GM21360 (cell line): Measurements from ENCODE around the gene MBOAT2.
"Not testable (repeated sequence)": the region's sequence is repeated elsewhere in the genome, so short reads cannot be mapped to it uniquely, and the experiment has no call there.

Source experiments
- ATAC-seq: cut with Tn5 transposase; IDR thresholded peaks from one replicate; pipeline ENCODE4 v1.9.1; 2021; ENCODE audit warnings: mild to moderate bottlenecking, moderate library complexity; ENCODE audit not compliant: unreplicated experiment

MBOAT2 gene

DNA sequence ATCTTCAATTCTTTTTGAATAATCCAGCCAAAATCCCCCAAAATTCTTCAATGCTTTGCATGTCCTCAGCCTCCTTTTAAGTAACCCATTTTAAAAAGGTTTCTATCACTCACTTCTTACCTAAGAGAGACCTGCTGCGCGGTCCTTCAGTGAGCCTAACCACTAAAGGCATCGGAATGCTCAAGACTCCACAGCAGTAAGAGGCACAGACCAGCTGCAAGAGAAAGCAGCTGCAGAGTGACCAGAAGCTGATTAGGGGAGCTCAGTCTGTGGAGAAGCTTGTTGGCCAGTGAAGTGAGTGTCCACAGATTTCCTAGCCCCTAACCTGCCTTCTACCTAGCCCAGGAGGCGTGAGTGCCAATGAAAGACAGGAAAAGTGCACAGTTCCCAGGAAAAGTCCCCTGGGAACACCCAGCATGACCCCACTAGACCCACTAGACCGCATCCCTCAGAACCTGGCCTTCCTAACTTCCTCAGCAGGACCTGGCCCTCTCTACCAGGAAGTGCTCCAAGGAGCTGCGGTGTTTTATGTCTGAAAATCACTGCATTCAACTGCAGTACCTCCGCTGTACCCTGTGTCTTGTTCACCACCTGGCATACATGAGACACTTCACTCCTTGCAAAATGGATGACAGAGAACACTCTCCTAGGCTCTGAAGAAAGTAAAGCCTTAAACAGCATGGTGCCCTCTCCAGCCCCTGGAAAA, 10.1 kb downstream of the MBOAT2 start:
- ATAC-seq, result no peak

DNA sequence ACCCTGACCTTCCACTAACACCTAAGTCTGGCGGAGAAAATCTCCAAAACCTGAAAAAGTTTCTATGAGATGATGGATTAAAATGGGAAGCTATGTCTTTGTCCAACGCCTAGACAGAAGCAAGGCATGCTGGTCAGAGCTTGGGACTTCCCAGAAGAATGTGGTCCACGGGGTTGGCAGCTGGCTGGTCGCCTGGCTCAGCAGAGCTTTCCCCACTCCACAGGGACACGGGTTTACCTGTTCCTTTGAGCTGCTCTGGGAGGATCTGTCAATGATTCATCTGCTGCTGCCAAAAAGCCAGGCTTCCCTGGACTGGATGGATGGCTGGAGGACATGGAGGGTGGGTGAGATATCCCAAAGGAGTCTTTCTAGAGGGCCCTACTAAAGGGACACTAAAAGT, 10.8 kb downstream of the MBOAT2 start:
- no peak for ATAC-seq

DNA sequence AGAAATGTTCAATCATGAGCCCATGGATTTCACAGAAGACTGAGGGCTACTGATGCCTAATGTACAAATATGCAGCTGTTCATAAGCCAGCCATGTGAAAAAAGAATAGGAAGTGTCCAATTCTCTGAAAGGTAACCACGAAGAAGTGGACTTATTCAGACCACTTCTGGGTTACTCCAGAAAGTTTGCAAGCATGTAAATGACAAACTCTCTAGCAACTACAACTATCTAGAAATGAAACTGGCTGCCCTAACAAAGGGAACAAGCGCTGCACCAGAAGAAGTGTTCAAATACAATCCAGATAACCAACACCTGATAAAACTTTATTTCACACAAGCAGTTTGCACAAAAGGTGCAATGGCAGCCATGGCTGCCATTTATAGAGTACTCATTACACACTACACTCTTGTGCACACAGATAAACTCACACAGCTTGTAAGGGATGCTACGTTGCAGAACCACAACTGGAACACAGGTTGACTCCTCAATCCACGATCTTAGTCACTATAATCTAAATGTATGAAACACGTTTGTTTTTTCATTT, 13.9 kb downstream of the MBOAT2 start:
- ATAC-seq, result no peak

DNA sequence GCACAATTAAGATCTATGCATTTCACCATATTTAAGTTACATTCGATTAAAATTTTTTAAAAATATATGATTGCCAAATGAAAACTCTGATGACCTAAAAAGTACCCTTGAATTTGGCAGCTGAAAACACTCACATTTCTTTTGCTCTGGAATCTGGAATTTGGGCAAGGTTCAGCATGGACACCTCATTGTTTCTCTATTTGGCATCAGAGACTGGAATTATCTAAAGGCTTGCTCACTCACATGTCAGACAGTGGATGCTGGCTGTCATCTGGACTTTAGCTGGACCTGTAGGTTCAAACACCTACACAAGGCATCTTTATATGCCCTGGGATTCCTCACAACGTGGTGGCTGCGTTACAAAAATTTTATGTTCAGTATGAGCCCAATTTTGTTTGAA, 16.1 kb downstream of the MBOAT2 start:
- no peak for ATAC-seq

DNA sequence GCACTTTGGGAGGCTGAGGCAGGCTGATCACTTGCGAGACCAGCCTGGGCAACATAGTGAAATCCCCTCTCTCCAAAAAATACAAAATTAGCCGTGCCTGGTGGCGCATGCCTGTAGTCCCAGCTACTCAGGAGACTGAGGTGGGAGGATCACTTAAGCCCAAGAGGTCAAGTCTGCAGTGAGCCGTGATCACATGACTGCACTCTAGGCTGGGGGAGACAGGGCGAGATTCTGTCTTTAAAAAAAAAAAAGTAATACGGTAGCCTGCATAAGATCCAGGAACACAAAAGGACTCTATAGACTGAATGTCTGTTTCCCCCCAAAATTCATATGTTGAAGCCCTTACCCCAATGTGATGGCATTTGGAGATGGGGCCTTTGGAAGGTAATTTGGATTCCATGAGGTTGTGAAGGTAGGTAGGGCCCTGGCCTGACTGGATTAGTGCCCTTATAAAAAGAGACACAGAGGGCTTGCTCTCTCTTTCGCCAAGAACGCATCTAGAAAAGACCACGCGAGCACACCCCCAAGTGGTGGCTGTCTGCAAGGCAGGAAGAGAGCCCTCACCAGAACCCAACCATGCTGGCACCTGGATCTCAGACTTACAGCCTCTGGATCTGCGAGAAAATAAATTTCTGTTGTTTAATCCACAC, 17.0 kb downstream of the MBOAT2 start:
- ATAC-seq, result no peak

DNA sequence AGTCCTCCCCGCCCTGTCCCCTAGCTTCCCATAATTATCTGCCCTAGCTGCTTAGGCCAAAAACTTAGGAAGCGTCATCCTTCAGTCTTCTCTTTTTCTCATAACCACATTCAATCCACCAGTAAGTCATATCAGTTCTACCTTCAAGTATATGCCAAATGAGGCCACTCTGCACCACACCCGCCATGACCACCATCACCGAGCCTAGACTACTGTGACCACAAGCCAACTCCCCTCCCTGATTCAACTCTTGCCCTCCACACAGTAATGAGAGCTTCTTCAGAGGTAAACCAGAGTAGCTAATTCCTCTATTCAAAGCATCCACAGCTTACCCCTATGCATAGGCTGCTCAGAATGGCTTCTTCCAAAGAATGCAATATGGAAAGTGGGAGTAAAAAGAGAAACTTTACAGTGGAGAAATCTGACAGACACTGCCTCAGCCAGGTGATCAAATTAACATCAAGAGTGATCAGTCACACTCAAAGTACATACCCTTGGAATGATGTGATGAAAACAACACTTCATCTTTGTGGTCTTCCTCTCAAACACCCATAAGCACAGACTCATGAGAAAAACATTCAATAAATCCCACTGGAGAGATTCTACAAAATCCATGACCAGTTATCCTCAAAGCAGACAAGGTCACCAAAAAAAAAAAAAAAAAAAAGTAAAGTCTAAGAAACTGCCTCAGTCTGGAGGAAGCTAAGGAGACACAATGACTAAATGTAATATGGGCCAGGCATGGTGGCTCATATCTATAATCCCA, 17.7 kb downstream of the MBOAT2 start:
- ATAC-seq, result no peak

DNA sequence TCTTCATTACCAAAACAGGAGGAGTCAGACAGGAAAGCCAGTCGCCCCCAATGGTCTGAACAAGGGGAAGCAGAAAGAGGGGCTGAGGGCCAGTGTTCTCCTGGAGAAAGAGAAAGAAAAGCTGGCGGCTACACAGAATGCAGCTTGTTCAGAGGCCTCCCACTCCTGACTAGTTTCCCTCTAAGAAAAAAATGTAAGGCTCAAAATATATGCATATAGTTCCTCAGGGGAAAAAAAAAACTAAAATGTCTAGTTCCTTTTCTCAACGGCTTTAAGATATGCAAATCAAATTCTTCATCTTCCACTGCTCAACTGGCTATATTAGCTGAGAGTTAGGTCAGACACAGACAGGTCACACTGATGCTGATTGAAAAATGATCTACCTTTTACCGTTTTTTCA, 18.6 kb downstream of the MBOAT2 start:
- ATAC-seq, result no peak

DNA sequence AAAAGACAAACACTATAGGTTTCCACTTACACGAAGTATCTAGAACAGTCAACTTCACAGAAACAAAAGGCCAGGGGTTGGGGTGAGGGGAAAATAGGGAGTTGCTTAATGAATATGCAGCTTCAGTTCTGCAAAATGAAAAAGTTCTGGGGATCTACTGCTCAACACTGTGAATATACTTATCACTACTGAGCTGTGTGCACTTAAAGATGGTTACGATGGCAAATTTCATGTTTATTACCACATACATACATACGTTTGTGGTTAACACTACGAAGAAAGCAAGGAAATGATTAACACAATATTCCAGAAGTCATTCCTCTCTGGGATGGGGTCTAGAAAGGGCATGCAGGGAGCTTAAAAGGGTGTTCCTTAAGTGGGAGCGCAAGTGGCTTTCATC, 19.3 kb downstream of the MBOAT2 start:
- no peak for ATAC-seq

DNA sequence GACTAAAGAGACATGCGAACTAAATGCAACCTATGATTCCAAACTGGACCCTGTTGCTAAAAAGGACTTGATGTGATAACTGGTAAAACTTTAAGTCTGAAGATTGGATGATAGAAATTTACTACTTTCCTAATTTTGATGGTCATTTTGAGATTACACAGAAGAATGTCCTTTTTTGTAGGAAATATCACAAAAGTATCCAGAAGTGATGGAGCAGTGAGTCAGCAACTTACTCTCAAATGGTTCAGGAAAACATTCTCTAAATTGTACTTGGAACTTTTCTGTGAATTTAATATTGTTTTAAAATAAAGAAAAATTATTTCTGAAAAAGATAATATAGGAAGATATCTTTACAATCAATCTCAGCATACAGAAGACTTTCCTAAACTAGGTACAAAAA, 19.9 kb downstream of the MBOAT2 start:
- ATAC-seq, result no peak

DNA sequence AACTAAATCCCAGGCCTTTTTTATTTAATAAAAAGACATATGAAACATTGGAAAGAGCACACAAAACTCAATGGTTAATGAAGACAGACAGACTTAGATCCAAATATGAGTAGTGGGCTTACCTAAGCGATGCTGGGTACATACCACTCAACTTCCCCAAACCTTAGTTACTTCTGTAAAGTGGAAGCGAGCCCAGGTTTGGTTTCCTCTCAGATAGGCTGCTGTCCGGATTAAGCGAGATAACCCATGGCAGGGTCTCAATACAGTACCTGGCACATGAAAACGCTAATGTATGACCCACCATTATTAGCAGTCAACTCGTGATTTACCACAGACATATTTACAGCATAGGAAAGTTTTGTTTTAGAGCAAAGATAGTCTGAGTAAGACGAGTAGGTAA, 21.6 kb downstream of the MBOAT2 start:
- ATAC-seq, result no peak

DNA sequence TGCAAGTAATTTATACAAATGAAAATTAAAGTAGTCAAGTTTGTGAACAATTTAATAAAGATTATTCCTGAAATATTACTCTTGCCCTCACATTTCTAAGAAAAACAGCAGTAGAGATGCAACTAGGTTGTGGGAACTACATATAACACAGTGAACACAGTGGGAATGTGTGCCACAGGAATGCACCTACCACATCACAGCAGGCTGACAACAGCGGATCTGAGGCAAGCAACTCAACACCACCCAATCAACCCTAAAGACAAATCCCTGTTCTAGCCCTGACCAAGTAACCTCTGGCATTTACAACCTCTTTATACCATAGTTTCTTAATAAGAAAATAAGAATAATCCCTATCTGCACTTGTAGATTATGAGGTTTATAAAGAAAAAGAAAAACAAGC, 23.4 kb downstream of the MBOAT2 start:
- ATAC-seq, result no peak

DNA sequence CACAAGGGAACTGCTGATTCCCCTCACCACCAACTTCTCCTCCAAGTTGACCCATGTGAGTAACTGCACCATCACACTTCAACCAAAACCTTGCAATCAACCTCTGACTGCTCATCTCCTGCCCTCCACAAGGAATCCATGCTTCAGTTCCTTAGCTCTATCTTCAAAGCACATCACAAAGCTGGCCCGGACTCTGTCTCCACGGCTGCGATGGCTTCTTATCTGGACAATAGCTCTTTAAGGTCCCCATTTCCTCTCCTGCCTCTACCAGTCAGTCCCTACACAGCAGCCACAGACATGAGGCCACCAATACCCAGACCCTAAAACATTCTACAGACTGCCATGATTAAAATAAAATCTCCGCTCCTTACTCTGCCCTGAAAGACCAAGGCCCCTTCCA, 25.7 kb downstream of the MBOAT2 start:
- ATAC-seq, result no peak

DNA sequence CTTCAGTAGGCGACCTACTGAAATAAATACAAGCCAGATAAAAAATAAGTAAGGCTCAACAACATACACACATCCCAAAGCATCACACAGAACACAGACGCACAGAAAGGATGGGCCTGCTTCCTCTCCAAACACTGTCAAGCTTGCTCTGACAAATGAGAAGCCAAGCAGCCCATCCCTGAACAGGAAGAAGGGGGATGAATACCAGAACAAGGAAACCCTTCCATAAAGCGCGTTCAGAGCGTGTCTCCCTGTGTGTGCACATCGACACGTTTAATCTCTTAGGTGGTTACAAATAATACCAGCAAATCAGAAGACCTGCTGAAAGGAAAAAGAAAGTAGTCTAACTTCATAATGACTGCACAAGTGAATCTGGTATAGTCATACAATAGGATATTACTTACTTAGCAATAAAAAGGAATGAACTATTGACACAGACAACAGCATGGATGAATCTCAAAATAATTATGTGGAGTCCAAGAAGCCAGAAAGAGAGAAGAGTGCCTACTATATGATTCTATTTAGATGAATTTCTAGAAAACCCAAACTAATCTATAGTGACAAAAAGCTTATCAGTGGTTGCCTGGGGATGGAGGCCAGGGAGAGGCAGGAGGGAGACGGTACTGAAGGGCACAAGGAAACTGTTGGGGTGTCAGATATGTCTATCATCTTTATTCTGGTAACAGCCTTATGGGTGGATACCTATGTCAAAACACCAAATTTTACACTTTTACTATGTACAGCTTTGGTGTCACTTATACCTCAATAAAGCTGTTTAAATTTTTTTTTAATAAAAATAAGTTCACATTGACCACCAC, 26.8 kb downstream of the MBOAT2 start:
- no peak for ATAC-seq

DNA sequence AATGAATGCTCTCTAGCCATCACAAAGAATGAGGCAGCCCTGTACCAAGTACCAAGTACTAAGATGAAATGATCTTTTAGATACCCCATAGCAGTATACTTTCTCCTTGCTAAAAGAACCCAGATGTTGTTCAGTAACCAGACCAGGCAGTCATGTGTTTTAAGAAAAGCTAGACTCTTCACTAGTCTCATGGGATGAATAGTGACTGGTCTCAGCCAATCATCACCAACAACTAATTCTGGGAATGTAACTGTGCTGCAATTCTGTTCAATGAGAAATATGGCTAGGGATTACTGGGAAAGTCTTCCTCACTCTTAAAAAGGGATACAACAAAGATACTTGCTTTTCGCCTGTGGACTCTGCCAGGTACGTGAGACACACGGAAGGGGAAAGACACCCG, 29.5 kb downstream of the MBOAT2 start:
- no peak for ATAC-seq

DNA sequence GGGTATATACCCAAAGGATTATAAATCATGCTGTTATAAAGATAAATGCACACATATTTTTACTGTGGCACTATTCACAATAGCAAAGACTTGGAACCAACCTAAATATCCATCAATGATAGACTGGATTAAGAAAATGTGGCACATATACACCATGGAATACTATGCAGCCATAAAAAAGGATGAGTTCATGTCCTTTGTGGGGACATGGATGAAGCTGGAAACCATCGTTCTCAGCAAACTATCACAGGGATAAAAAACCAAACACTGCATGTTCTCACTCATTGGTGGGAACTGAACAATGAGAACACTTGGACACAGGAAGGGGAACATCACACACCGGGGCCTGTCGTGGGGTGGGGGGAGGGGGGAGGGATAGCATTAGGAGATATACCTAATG, 30.5 kb downstream of the MBOAT2 start:
- ATAC-seq, result not testable (repeated sequence)

DNA sequence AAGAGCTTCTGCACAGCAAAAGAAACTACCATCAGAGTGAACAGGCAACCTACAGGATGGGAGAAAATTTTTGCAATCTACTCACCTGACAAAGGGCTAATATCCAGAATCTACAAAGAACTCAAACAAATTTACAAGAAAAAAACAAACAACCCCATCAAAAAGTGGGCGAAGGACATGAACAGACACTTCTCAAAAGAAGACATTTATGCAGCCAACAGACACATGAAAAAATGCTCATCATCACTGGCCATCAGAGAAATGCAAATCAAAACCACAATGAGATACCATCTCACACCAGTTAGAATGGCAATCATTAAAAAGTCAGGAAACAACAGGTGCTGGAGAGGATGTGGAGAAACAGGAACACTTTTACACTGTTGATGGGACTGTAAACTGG, 30.9 kb downstream of the MBOAT2 start:
- ATAC-seq, result not testable (repeated sequence)

DNA sequence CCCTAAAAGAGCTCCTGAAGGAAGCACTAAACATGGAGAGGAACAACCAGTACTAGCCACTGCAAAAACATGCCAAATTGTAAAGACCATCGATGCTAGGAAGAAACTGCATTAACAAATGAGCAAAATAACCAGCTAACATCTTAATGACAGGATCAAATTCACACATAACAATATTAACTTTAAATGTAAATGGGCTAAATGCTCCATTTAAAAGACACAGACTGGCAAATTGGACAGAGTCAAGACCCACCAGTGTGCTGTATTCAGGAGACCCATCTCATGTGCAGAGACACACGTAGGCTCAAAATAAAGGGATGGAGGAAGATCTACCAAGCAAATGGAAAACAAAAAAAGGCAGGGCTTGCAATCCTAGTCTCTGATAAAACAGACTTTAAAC, 34.1 kb downstream of the MBOAT2 start:
- ATAC-seq, result not testable (repeated sequence)

DNA sequence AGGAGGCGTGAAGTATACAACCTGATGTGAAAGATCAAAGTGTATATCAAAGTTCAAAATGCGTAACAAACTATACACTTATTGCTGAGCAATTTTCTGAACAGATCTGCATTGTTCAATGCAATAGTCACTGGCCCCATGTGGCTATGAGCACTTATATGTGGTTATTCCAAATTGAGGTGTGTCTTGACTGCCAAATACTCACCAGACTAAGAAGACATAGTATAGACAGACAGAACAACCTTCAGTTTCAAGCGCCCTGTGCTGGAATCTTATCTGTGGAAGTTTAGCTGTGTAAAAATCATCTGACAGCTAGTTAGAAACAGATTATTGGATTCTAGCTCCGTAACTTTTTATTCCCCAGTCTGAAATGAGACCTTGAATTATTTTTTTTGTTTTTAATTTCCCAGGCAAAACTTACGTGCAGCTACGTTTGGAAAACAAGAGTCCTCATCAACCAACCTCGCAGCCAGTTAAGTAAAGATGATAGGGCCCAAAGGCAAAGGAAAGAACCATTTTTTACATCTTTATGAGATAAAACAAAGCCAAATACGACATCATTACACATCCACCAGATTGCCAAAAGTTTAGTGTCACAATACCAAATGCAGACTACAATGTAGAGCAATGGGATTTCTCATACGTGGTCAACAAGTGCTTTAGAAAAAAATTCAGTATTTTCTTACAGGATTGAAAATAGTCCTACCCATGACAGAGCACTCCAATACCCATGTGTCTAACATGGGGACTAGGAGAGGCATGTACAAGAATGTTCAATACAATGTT, 37.2 kb downstream of the MBOAT2 start:
- no peak for ATAC-seq

DNA sequence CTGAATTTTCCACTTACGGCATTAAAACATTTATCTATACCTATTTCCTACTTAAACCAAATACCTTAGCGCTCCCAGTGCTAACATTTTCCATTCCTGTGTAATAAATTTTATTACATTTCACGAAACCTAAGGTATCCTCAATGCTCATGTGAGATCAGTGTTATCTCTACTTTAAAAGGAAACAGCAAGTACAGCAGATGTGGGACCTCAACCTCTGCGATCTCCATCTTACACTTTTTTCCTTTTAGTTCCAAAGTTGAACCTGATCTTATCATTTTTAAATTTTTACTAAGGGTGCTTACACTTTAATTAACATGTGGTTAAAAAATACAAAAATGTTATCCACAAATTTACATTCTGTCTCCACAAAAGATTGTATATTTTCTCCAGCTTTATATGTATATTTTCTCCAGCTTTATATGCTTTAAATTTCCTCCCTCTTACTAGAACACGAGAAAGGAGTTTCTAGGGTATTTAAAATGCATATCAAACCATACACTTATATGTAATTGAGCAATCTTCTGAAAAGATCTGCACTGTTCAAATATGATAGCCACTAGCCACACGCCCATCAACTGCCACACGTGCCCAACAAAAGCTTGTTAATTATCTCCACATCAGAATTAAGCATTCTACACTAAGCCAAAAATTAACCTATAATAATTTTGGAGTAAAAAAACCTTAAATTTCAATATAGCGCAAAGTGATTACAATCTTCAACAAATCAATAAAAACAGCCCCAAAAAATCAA, 38.1 kb downstream of the MBOAT2 start:
- no peak for ATAC-seq
